ENCODE data around the gene ABHD6. TPM values are rescaled to one million over a fixed set of nuclear protein-coding genes. Genes with fewer than 3 reads are reported as not detected.
A peak's percentile ranks its signal among the peaks of the same experiment; 100 is the strongest.

ABHD6 gene
- total and polyA plus RNA-seq, 2 donors, result 5.4 to 7.6 TPM

- Histone ChIP-seq H3K4me1 (ENCODE audit: control insufficient read depth in 2 of 2, insufficient read depth in 2 of 2, low read length in 2 of 2) (peaks cover 6 to 21% of the 10 kb centered on the region in 2 donors), H3K9me3 (ENCODE audit: control insufficient read depth in 2 of 2, insufficient read depth in 1 of 2, low read length in 1 of 2) (no peaks in the 10 kb centered on the region), H3K4me3 (ENCODE audit: low read length in 2 of 2) (peak overlapping the region; percentile 71 to 75), H3K36me3 (ENCODE audit: control insufficient read depth in 2 of 2, insufficient read depth in 2 of 2, low read length in 1 of 2) (peaks cover 23 to 31% of the 10 kb centered on the region in 2 donors), H3K27ac (ENCODE audit: low read depth in 1 of 2, low read length in 1 of 2) (no peak overlapping the region), H3K27me3 (ENCODE audit: control insufficient read depth in 2 of 2, insufficient read depth in 1 of 2, low read length in 1 of 2) (no peaks in the 10 kb centered on the region)
- peak in 7 of 9 donors; percentile 14 to 64 (median 37) for DNase-seq (ENCODE audit: low read depth in 6 of 9, low spot score in 9 of 9)
- 60% methylated on average over 10 of the region's 10 CpGs for WGBS
Observed at GRCh38 chr3:58307639-58308215, 70.1 kb downstream of the ABHD6 start.

- Histone ChIP-seq H3K36me3 (ENCODE audit: control insufficient read depth in 2 of 2, insufficient read depth in 2 of 2, low read length in 1 of 2) (peaks cover 27 to 35% of the 10 kb centered on the region in 2 donors), H3K4me3 (ENCODE audit: low read length in 2 of 2) (no peak overlapping the region), H3K27ac (ENCODE audit: low read depth in 1 of 2, low read length in 1 of 2) (no peak overlapping the region), H3K4me1 (ENCODE audit: control insufficient read depth in 2 of 2, insufficient read depth in 2 of 2, low read length in 2 of 2) (peaks cover 6 to 21% of the 10 kb centered on the region in 2 donors), H3K27me3 (ENCODE audit: control insufficient read depth in 2 of 2, insufficient read depth in 1 of 2, low read length in 1 of 2) (no peaks in the 10 kb centered on the region), H3K9me3 (ENCODE audit: control insufficient read depth in 2 of 2, insufficient read depth in 1 of 2, low read length in 1 of 2) (no peaks in the 10 kb centered on the region)
- DNase-seq (ENCODE audit: low read depth in 6 of 9, low spot score in 9 of 9), result no peak
- WGBS, result 90% methylated on average over 1 of the region's 1 CpG
Observed at GRCh38 chr3:58308728-58309127, 71.1 kb downstream of the ABHD6 start.

- DNase-seq (ENCODE audit: low read depth in 6 of 9, low spot score in 9 of 9), result no peak
- 94% methylated on average over 2 of the region's 2 CpGs for WGBS
- no peak overlapping the region for H3K4me3 ChIP-seq (ENCODE audit: low read length in 2 of 2)
- no peaks in the 10 kb centered on the region for H3K4me1 ChIP-seq (ENCODE audit: control insufficient read depth in 2 of 2, insufficient read depth in 2 of 2, low read length in 2 of 2)
- H3K36me3 ChIP-seq (ENCODE audit: control insufficient read depth in 2 of 2, insufficient read depth in 2 of 2, low read length in 1 of 2), result peaks cover 37 to 58% of the 10 kb centered on the region in 2 donors
- H3K27me3 ChIP-seq (ENCODE audit: control insufficient read depth in 2 of 2, insufficient read depth in 1 of 2, low read length in 1 of 2), result no peaks in the 10 kb centered on the region
- H3K27ac ChIP-seq (ENCODE audit: low read depth in 1 of 2, low read length in 1 of 2), result no peak overlapping the region
- no peaks in the 10 kb centered on the region for H3K9me3 ChIP-seq (ENCODE audit: control insufficient read depth in 2 of 2, insufficient read depth in 1 of 2, low read length in 1 of 2)
Observed at GRCh38 chr3:58317811-58318210, 80.2 kb downstream of the ABHD6 start.

DNA sequence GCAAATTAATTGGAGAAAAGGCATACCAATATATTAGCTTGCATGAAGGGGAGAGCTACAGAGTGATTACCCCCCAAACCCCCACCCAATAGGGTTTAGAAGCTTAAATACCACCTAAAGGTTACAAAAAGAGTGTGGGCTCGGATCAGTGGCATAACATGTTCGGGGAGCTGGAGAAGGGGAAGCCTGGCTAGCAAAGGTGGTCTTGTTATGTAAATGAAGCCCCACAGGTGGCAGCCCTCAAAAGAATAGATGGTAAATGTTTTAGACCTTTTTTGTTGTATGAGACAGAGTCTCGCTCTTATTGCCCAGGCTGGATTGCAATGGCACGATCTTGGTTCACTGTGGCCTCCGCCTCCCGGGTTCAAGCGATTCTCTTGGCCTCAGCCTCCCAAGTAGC, 84.2 kb downstream of the ABHD6 start:
- WGBS, result 98% methylated on average over 7 of the region's 7 CpGs
- Histone ChIP-seq H3K4me3 (ENCODE audit: low read length in 2 of 2) (no peak overlapping the region), H3K27ac (ENCODE audit: low read depth in 1 of 2, low read length in 1 of 2) (no peak overlapping the region), H3K9me3 (ENCODE audit: control insufficient read depth in 2 of 2, insufficient read depth in 1 of 2, low read length in 1 of 2) (no peaks in the 10 kb centered on the region), H3K4me1 (ENCODE audit: control insufficient read depth in 2 of 2, insufficient read depth in 2 of 2, low read length in 2 of 2) (peaks cover 0 to 4% of the 10 kb centered on the region in 2 donors), H3K36me3 (ENCODE audit: control insufficient read depth in 2 of 2, insufficient read depth in 2 of 2, low read length in 1 of 2) (peaks cover 19 to 31% of the 10 kb centered on the region in 2 donors), H3K27me3 (ENCODE audit: control insufficient read depth in 2 of 2, insufficient read depth in 1 of 2, low read length in 1 of 2) (no peaks in the 10 kb centered on the region)
- DNase-seq (ENCODE audit: low read depth in 6 of 9, low spot score in 9 of 9), result no peak

- Histone ChIP-seq H3K36me3 (ENCODE audit: control insufficient read depth in 2 of 2, insufficient read depth in 2 of 2, low read length in 1 of 2) (peaks cover 11 to 21% of the 10 kb centered on the region in 2 donors), H3K9me3 (ENCODE audit: control insufficient read depth in 2 of 2, insufficient read depth in 1 of 2, low read length in 1 of 2) (no peaks in the 10 kb centered on the region), H3K4me1 (ENCODE audit: control insufficient read depth in 2 of 2, insufficient read depth in 2 of 2, low read length in 2 of 2) (peaks cover 0 to 4% of the 10 kb centered on the region in 2 donors), H3K27ac (ENCODE audit: low read depth in 1 of 2, low read length in 1 of 2) (no peak overlapping the region), H3K27me3 (ENCODE audit: control insufficient read depth in 2 of 2, insufficient read depth in 1 of 2, low read length in 1 of 2) (no peaks in the 10 kb centered on the region), H3K4me3 (ENCODE audit: low read length in 2 of 2) (no peak overlapping the region)
- 97% methylated on average over 1 of the region's 1 CpG for WGBS
- no peak for DNase-seq (ENCODE audit: low read depth in 6 of 9, low spot score in 9 of 9)
Observed at GRCh38 chr3:58322793-58323192, 85.2 kb downstream of the ABHD6 start.

- no peaks in the 10 kb centered on the region for H3K9me3 ChIP-seq (ENCODE audit: control insufficient read depth in 2 of 2, insufficient read depth in 1 of 2, low read length in 1 of 2)
- no peak for DNase-seq (ENCODE audit: low read depth in 6 of 9, low spot score in 9 of 9)
- H3K4me1 ChIP-seq (ENCODE audit: control insufficient read depth in 2 of 2, insufficient read depth in 2 of 2, low read length in 2 of 2), result peaks cover 0 to 4% of the 10 kb centered on the region in 2 donors
- peaks cover 5 to 14% of the 10 kb centered on the region in 2 donors for H3K36me3 ChIP-seq (ENCODE audit: control insufficient read depth in 2 of 2, insufficient read depth in 2 of 2, low read length in 1 of 2)
- no peak overlapping the region for H3K4me3 ChIP-seq (ENCODE audit: low read length in 2 of 2)
- H3K27me3 ChIP-seq (ENCODE audit: control insufficient read depth in 2 of 2, insufficient read depth in 1 of 2, low read length in 1 of 2), result no peaks in the 10 kb centered on the region
- no peak overlapping the region for H3K27ac ChIP-seq (ENCODE audit: low read depth in 1 of 2, low read length in 1 of 2)
- WGBS, result 96% methylated on average over 3 of the region's 3 CpGs
Observed at GRCh38 chr3:58323529-58324390, 86.2 kb downstream of the ABHD6 start.

DNA sequence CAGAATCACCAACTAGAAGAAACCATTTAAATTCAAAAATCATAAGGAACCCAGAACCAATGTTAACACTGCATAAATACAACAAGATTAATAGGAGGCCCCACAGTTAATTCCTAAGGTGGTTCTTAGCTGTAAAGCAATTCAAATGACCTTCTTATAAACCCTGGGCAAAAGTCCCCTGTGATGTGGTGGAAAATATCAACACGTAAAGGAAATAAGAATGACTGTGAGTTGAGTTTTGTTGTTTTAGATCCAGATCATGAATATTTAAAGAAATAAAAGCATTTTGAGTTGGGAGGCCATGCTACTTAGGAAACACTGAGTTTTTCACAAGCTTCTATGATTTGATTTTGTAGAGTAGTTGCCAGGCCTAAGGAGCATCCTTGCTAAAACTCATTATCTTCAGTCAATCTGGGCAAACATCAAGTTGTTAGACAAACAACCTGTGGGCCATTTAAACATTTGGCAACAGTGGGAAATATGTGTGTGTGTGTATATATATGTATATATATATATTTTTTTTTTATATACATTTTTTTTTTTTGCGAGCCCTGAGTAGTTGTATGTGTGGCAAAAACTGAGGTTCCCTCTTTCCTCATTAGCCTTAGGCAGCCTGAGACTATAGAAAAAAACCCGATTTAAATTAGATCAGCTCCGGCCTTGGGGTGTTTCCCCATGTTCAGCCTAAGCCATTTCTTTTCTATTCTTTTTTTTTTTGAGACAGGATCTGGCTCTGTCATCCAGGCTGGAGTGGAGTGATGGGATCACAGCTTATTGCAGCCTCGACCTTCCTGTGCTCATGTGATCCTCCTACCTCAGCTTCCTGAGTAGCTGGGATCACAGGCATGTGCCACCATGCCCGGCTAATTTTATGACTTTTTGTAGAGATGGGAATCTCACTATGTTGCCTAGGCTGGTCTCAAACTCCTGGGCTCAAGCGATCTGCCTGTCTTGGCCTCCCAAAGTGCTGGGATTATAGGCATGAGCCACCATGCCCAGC, 87.1 kb downstream of the ABHD6 start:
- 89% methylated on average over 7 of the region's 7 CpGs for WGBS
- DNase-seq (ENCODE audit: low read depth in 6 of 9, low spot score in 9 of 9), result no peak
- Histone ChIP-seq H3K27ac (ENCODE audit: low read depth in 1 of 2, low read length in 1 of 2) (no peak overlapping the region), H3K9me3 (ENCODE audit: control insufficient read depth in 2 of 2, insufficient read depth in 1 of 2, low read length in 1 of 2) (no peaks in the 10 kb centered on the region), H3K4me3 (ENCODE audit: low read length in 2 of 2) (no peak overlapping the region), H3K4me1 (ENCODE audit: control insufficient read depth in 2 of 2, insufficient read depth in 2 of 2, low read length in 2 of 2) (peaks cover 0 to 4% of the 10 kb centered on the region in 2 donors), H3K27me3 (ENCODE audit: control insufficient read depth in 2 of 2, insufficient read depth in 1 of 2, low read length in 1 of 2) (no peaks in the 10 kb centered on the region), H3K36me3 (ENCODE audit: control insufficient read depth in 2 of 2, insufficient read depth in 2 of 2, low read length in 1 of 2) (peaks cover 0 to 8% of the 10 kb centered on the region in 2 donors)

GRCh38 chr3:58325525-58325992, 88.0 kb downstream of the ABHD6 start:
- no peaks in the 10 kb centered on the region for H3K27me3 ChIP-seq (ENCODE audit: control insufficient read depth in 2 of 2, insufficient read depth in 1 of 2, low read length in 1 of 2)
- no peak overlapping the region for H3K27ac ChIP-seq (ENCODE audit: low read depth in 1 of 2, low read length in 1 of 2)
- 98% methylated on average over 2 of the region's 2 CpGs for whole genome bisulfite sequencing
- no peak overlapping the region for H3K4me3 ChIP-seq (ENCODE audit: low read length in 2 of 2)
- H3K4me1 ChIP-seq (ENCODE audit: control insufficient read depth in 2 of 2, insufficient read depth in 2 of 2, low read length in 2 of 2), result peaks cover 0 to 4% of the 10 kb centered on the region in 2 donors
- DNase-seq (ENCODE audit: low read depth in 6 of 9, low spot score in 9 of 9), result no peak
- peaks cover 0 to 8% of the 10 kb centered on the region in 2 donors for H3K36me3 ChIP-seq (ENCODE audit: control insufficient read depth in 2 of 2, insufficient read depth in 2 of 2, low read length in 1 of 2)
- H3K9me3 ChIP-seq (ENCODE audit: control insufficient read depth in 2 of 2, insufficient read depth in 1 of 2, low read length in 1 of 2), result no peaks in the 10 kb centered on the region

Data from thymus (tissue), 11 donors.